HepG2 (cell line): ENCODE data around the gene ASIC5. TPM values are rescaled to one million over a fixed set of nuclear protein-coding genes. Genes with fewer than 3 reads are reported as not detected.

Experiments used
- ARID3A ChIP-seq: IDR thresholded peaks from 2 replicates; pipeline ENCODE4 v1.6.1; 2012; ENCODE audit warnings: low read depth, low read length, improper control_type of control experiment
- ATF4 ChIP-seq, 2 experiments: fragments of 450-650 bp in 1 of 2; sonication (generic) in 1 of 2; formaldehyde crosslinking; IDR thresholded peaks; 2 replicates each; pipeline versions ENCODE4 v1.5.0 to v1.8.0; 2020 to 2022; ENCODE audit warnings: mild to moderate bottlenecking in 1 of 2, missing genetic modification reagents in 1 of 2
- CENPT ChIP-seq: sonication (generic); formaldehyde crosslinking; IDR thresholded peaks from 2 replicates; pipeline ENCODE4 v1.8.0; 2022; ENCODE audit warnings: low read depth, mild to moderate bottlenecking, moderate library complexity, missing genetic modification reagents
- FOSL2 ChIP-seq: sonication (generic); formaldehyde crosslinking; IDR thresholded peaks from 2 replicates; pipeline ENCODE4 v1.4.0; 2020; ENCODE audit warnings: missing genetic modification reagents
- GATAD2A ChIP-seq: IDR thresholded peaks from 2 replicates; pipeline ENCODE4 v1.6.1; 2016
- GTF2F1 ChIP-seq: fragments of 150-350 bp; IDR thresholded peaks from 2 replicates; pipeline ENCODE4 v1.6.1; 2014; ENCODE audit warnings: low read length
- HES4 ChIP-seq: sonication (generic); formaldehyde crosslinking; IDR thresholded peaks from 2 replicates; pipeline ENCODE4 v1.9.0; 2021; ENCODE audit warnings: mild to moderate bottlenecking, missing genetic modification reagents, borderline replicate concordance
- NCOA5 ChIP-seq: sonication (generic); formaldehyde crosslinking; IDR thresholded peaks from 2 replicates; pipeline ENCODE4 v1.4.0; 2020; ENCODE audit warnings: missing genetic modification reagents
- RBM39 ChIP-seq: fragments of 200-400 bp; formaldehyde crosslinking; IDR thresholded peaks from one replicate; pipeline ENCODE4 v1.6.1; 2018; ENCODE audit warnings: antibody characterized with exemption, mild to moderate bottlenecking, low read depth, low read length; ENCODE audit not compliant: poor library complexity, severe bottlenecking
- SAP130 ChIP-seq: IDR thresholded peaks from 2 replicates; pipeline ENCODE4 v1.6.1; 2016; ENCODE audit warnings: low read depth
- TEAD3 ChIP-seq: optimal IDR thresholded peaks from 2 replicates; pipeline ENCODE3; 2016; ENCODE audit warnings: borderline replicate concordance
- THAP11 ChIP-seq: IDR thresholded peaks from 2 replicates; pipeline ENCODE4 v1.6.1; 2016; ENCODE audit warnings: missing biosample characterization, missing genetic modification reagents
- ZNF260 ChIP-seq: sonication (generic); formaldehyde crosslinking; IDR thresholded peaks from 2 replicates; pipeline ENCODE4 v1.4.0; 2020; ENCODE audit warnings: missing genetic modification reagents, low read depth, mild to moderate bottlenecking, borderline replicate concordance
- ZNF263 ChIP-seq: sonication (generic); formaldehyde crosslinking; IDR thresholded peaks from 2 replicates; pipeline ENCODE4 v1.4.0; 2020; ENCODE audit warnings: missing genetic modification reagents
- ZNF30 ChIP-seq: sonication (generic); formaldehyde crosslinking; IDR thresholded peaks from 2 replicates; pipeline ENCODE4 v1.5.0; 2020; ENCODE audit warnings: mild to moderate bottlenecking, missing genetic modification reagents
- ZNF383 ChIP-seq: sonication (generic); formaldehyde crosslinking; IDR thresholded peaks from 2 replicates; pipeline ENCODE4 v1.4.0; 2020; ENCODE audit warnings: missing genetic modification reagents, mild to moderate bottlenecking, borderline replicate concordance
- ZNF691 ChIP-seq: sonication (generic); formaldehyde crosslinking; IDR thresholded peaks from 2 replicates; pipeline ENCODE4 v1.4.0; 2020; ENCODE audit warnings: missing genetic modification reagents, low read depth, mild to moderate bottlenecking, borderline replicate concordance
- ZNF781 ChIP-seq: sonication (generic); formaldehyde crosslinking; IDR thresholded peaks from 2 replicates; pipeline ENCODE4 v1.5.1; 2020; ENCODE audit warnings: borderline replicate concordance, mild to moderate bottlenecking, missing genetic modification reagents; ENCODE audit errors: not compliant biosample characterization
- polyA plus RNA-seq, 8 experiments: library from polyadenylated mRNA; depleted of rRNA in 3 of 8; stranded (reverse) in 7 of 8; unstranded in 1 of 8; fragments of >200 nt; fragmentation: Illumina TruSeq in 4 of 8; extraction: Trizol in 4 of 8; gene quantifications; 2 replicates each; pipeline versions ENCODE4 v1.2.1 to v1.2.3, GENCODE V29; 2011 to 2016; ENCODE audit warnings: low read depth in 4 of 8, missing spikeins in 1 of 8, mixed read lengths in 1 of 8; ENCODE audit not compliant: insufficient read depth in 1 of 8
- total RNA-seq, 5 experiments: library from RNA; depleted of rRNA; stranded (reverse); fragments of >200 nt; fragmentation: Illumina TruSeq; extraction: Trizol; gene quantifications; 2 replicates each; pipeline ENCODE4 v1.2.3, GENCODE V29; 2016; ENCODE audit warnings: low read depth in 1 of 5
- TF ChIP-seq, protein P1 (sequence below): sonication (generic); formaldehyde crosslinking; IDR thresholded peaks from 2 replicates; pipeline ENCODE4 v1.4.0; 2020; ENCODE audit warnings: mild to moderate bottlenecking, low read depth, missing genetic modification reagents
- TF ChIP-seq, protein P2 (sequence below): sonication (generic); formaldehyde crosslinking; IDR thresholded peaks from 2 replicates; pipeline ENCODE4 v1.5.0; 2020; ENCODE audit warnings: missing genetic modification reagents
- TF ChIP-seq, protein P3 (sequence below): sonication (generic); formaldehyde crosslinking; IDR thresholded peaks from 2 replicates; pipeline ENCODE4 v1.4.0; 2020; ENCODE audit warnings: mild to moderate bottlenecking, missing genetic modification reagents

Gene ASIC5
- total and polyA plus RNA-seq, 2 of the 13 experiments (the other 11 are each of a cell fraction or from before 2014, with no cell fraction given): not detected

GRCh38 chr4:155809835-155810234 lies 56.2 kb downstream of the ASIC5 start (continued):
- TF ChIP-seq, protein P1, sequence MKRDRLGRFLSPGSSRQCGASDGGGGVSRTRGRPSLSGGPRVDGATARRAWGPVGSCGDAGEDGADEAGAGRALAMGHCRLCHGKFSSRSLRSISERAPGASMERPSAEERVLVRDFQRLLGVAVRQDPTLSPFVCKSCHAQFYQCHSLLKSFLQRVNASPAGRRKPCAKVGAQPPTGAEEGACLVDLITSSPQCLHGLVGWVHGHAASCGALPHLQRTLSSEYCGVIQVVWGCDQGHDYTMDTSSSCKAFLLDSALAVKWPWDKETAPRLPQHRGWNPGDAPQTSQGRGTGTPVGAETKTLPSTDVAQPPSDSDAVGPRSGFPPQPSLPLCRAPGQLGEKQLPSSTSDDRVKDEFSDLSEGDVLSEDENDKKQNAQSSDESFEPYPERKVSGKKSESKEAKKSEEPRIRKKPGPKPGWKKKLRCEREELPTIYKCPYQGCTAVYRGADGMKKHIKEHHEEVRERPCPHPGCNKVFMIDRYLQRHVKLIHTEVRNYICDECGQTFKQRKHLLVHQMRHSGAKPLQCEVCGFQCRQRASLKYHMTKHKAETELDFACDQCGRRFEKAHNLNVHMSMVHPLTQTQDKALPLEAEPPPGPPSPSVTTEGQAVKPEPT (CRISPR knock-in tag): no peak
- TF ChIP-seq SAP130 (CRISPR knock-in tag) (no peak), THAP11 (0 out of 2 replicates have a peak, but pooled peaks have one; percentile 26), ZNF260 (CRISPR knock-in tag) (no peak), FOSL2 (CRISPR knock-in tag) (no peak), NCOA5 (CRISPR knock-in tag) (no peak), RBM39 (no peak), ZNF691 (CRISPR knock-in tag) (no peak), ZNF263 (CRISPR knock-in tag) (no peak), ZNF383 (CRISPR knock-in tag) (no peak), ZNF30 (CRISPR knock-in tag) (no peak), ARID3A (no peak), GTF2F1 (no peak), ATF4 (CRISPR knock-in tag; IDR thresholded peaks at IDR 0.05) (no peak), TEAD3 (CRISPR knock-in tag) (no peak), CENPT (no peak), HES4 (CRISPR knock-in tag) (no peak), GATAD2A (no peak), ZNF781 (CRISPR knock-in tag) (no peak)
- TF ChIP-seq, protein P2, sequence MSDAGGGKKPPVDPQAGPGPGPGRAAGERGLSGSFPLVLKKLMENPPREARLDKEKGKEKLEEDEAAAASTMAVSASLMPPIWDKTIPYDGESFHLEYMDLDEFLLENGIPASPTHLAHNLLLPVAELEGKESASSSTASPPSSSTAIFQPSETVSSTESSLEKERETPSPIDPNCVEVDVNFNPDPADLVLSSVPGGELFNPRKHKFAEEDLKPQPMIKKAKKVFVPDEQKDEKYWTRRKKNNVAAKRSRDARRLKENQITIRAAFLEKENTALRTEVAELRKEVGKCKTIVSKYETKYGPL (CRISPR knock-in tag): no peak
- TF ChIP-seq, protein P3, sequence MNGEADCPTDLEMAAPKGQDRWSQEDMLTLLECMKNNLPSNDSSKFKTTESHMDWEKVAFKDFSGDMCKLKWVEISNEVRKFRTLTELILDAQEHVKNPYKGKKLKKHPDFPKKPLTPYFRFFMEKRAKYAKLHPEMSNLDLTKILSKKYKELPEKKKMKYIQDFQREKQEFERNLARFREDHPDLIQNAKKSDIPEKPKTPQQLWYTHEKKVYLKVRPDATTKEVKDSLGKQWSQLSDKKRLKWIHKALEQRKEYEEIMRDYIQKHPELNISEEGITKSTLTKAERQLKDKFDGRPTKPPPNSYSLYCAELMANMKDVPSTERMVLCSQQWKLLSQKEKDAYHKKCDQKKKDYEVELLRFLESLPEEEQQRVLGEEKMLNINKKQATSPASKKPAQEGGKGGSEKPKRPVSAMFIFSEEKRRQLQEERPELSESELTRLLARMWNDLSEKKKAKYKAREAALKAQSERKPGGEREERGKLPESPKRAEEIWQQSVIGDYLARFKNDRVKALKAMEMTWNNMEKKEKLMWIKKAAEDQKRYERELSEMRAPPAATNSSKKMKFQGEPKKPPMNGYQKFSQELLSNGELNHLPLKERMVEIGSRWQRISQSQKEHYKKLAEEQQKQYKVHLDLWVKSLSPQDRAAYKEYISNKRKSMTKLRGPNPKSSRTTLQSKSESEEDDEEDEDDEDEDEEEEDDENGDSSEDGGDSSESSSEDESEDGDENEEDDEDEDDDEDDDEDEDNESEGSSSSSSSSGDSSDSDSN (CRISPR knock-in tag): no peak
